GM12891 (cell line): ENCODE measurements around the gene SLC2A8.

Experiments used
- POLR2A ChIP-seq: IDR thresholded peaks from 2 replicates; pipeline ENCODE4 v1.6.1; 2011; ENCODE audit warnings: low read depth, low read length, control low read depth
- TAF1 ChIP-seq: IDR thresholded peaks from 2 replicates; pipeline ENCODE4 v1.6.1; 2011; ENCODE audit warnings: low read depth, low read length, control low read depth

DNA sequence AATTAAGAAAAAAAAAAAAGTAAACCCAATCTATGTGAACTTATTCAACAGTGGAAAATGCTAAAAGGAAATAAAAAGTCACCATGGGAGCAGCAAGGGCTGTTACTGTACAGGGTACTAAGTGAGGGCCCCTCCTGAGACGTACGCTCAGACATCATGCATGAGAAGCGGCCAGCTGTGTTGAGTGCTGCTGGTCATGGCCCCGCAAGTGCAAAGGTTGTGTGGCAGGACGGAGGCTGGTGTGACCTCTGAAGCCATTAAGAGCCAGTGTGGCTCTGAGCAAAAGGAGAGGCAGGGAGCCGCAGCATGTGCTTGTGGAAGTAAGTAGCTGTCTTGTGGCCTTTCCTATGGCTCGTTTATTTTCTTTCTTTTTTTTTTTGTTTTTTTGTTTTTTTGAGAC, 24.1 kb downstream of the SLC2A8 start:
- TF ChIP-seq POLR2A, result no peak
- no peak for TF ChIP-seq TAF1
